SK-N-SH (cell line): ENCODE data around the gene GEN1.

Experiments
- RAD21 ChIP-seq: IDR thresholded peaks from 2 replicates; pipeline ENCODE4 v1.6.1; 2012; ENCODE audit warnings: mild to moderate bottlenecking, low read length
- TAF1 ChIP-seq: IDR thresholded peaks from 2 replicates; pipeline ENCODE4 v1.6.1; 2012; ENCODE audit warnings: low read depth, mild to moderate bottlenecking, low read length, moderate library complexity, borderline replicate concordance
- TF ChIP-seq, protein P1 (sequence below): fragments of 200-600 bp; sonication (generic); IDR thresholded peaks from 2 replicates; pipeline ENCODE4 v1.6.1; 2017; ENCODE audit warnings: antibody characterized with exemption, mild to moderate bottlenecking, moderate library complexity

DNA sequence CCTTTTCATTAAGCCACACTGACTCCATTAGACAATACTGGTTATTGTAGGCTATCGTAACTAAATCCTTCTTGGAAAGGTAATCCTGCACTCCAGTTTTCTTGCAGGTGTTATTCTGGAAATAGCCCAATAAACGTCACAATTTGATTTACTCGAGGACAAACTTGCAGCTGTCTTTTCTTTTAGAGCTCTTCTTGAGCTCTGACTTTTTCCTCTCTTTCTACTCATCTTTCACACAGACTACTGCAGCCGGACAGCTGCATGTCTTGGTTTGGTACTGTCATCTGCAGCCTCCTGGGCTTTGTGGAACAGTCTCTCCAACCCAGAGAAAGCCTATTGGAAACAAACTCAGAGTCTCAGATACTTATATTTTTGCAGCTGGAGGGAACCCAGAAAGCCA is 39.4 kb downstream of the GEN1 start:
- no peak for TF ChIP-seq RAD21
- no peak for TF ChIP-seq TAF1
- TF ChIP-seq, protein P1, sequence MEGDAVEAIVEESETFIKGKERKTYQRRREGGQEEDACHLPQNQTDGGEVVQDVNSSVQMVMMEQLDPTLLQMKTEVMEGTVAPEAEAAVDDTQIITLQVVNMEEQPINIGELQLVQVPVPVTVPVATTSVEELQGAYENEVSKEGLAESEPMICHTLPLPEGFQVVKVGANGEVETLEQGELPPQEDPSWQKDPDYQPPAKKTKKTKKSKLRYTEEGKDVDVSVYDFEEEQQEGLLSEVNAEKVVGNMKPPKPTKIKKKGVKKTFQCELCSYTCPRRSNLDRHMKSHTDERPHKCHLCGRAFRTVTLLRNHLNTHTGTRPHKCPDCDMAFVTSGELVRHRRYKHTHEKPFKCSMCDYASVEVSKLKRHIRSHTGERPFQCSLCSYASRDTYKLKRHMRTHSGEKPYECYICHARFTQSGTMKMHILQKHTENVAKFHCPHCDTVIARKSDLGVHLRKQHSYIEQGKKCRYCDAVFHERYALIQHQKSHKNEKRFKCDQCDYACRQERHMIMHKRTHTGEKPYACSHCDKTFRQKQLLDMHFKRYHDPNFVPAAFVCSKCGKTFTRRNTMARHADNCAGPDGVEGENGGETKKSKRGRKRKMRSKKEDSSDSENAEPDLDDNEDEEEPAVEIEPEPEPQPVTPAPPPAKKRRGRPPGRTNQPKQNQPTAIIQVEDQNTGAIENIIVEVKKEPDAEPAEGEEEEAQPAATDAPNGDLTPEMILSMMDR, result no peak
